ENCODE results near the gene CYP4F8.

Gene CYP4F8

GRCh38 chr19:15616627-15617270 is 1.7 kb downstream of the CYP4F8 start:
- FAIRE-seq, result no peak

- no peak for FAIRE-seq
These were observed 3.3 kb downstream of the CYP4F8 start for GRCh38 chr19:15618321-15618720.

GRCh38 chr19:15621801-15622200 is 6.8 kb downstream of the CYP4F8 start:
- FAIRE-seq, result no peak

DNA sequence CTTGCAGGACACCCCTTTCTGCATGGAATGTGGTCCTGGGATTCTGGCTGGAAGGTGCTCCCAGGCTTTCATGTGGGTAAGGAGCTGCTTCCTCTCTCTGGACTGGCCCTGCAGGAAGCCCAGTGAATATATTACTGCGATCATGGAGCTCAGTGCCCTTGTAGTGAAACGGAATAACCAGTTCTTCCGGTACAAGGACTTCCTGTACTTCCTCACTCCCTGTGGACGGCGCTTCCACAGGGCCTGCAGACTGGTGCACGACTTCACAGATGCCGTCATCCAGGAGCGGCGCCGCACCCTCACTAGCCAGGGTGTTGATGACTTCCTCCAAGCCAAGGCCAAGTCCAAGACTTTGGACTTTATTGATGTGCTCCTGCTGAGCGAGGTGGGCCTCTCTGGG is 8.0 kb downstream of the CYP4F8 start:
- no peak for FAIRE-seq

- FAIRE-seq, result no peak
These were observed 8.8 kb downstream of the CYP4F8 start for GRCh38 chr19:15623711-15624318.

GRCh38 chr19:15628236-15629002 is 13.4 kb downstream of the CYP4F8 start:
- FAIRE-seq, result no peak

- no peak for FAIRE-seq
These were observed 14.2 kb downstream of the CYP4F8 start for GRCh38 chr19:15629003-15629880.

DNA sequence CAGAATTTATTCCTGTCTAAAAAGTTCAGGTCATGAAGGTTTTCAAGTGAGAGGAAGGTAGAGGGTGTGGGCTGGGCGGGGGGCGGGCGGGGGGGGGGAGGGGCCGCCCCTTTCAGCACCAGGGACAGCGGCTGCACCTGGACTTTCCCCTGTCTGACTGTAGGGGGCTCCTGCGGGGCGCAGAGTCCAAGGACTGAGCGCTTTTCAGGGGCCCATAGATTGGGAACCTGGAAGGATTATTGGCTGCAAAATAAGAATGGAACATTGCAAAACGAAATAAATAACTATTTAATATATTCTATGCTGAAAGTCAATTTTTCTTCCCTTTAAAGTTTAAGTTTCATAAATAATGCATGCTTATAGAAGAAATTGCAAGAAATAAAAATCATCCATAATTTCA is 16.8 kb downstream of the CYP4F8 start:
- no peak for FAIRE-seq

DNA sequence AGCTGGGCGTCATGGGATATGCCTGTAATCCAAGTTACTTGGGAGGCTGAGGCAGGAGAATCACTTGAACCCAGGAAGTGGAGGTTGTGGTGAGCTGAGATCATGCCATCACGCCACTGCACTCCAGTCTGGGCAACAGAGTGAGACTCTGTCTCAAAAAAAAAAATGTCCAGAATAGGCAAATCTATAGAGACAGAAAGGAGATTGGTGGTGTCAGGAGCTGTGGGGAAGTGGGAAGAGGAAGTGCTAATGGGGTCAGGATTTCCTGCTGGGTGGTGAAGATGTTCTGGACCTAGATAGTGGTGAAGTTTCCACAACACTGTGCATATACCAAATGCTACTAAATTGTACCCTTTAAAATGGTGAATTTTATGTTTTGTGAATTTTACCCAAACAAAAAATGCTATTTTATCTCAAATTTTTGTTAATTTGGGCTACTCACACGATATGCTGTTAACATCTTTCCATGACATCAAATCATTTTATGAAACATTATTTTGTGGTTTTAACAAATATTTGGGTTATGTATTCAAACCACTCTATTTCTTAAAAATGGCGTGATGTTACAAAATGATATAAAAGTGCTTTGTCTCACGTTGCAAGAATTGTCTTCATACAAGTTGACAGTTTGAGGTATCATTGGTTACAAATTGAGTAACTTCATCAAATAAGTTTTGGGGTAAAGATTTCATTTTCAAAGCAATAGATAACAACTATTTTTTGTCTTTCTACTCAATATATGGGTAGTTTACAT is 18.2 kb downstream of the CYP4F8 start:
- no peak for FAIRE-seq

DNA sequence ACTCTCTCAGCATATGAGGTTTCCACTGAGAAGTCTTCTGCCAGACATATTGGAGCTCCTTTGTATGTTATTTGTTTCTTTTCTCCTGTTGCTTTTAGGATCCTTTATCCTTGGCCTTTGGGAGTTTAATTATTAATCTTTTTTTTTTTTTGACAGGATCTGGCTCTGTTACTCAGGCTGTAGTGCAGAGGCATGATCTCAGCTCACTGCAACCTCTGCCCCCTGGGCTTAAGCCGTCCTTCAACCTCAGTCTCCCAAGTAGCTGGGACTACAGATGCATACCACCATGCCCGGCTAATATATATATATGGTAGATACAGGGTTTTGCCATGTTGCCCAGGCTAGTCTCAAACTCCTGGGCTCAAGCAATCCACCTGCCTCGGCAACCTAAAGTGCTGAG is 19.1 kb downstream of the CYP4F8 start:
- FAIRE-seq, result no peak

GRCh38 chr19:15635016-15635805 is 20.2 kb downstream of the CYP4F8 start:
- no peak for FAIRE-seq

DNA sequence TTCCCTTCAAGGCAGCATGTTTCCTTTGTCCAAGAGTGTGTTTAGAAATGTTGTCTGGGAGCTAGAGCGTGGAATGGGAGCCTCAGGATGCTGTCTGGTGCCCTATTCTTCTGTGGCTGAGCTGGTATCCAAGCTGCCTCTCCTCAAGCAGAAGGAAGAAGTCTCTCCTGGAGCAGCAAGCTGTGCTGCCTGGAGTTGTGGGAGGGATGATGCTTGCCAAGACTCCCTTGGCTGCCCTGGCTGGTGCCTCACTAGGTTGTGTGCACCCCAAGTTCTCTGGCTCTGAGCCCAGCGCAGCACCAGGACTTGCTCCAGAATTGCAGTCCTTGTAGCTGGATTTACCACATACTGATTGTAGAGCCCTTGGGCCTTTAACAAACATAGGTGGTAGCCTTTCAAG is 21.0 kb downstream of the CYP4F8 start:
- FAIRE-seq, result no peak

- FAIRE-seq, result no peak
These were observed 24.6 kb downstream of the CYP4F8 start for GRCh38 chr19:15639596-15639995.

GRCh38 chr19:15640294-15640903 is 25.4 kb downstream of the CYP4F8 start, which contains the start of gene CYP4F3:
Gene CYP4F3, plus strand, starts transcription at chr19:15640897. Its CDS starts 519 bp downstream, at chr19:15641416.
- no peak for FAIRE-seq

- no peak for FAIRE-seq
These were observed 26.0 kb downstream of the CYP4F8 start for GRCh38 chr19:15640904-15641597.

DNA sequence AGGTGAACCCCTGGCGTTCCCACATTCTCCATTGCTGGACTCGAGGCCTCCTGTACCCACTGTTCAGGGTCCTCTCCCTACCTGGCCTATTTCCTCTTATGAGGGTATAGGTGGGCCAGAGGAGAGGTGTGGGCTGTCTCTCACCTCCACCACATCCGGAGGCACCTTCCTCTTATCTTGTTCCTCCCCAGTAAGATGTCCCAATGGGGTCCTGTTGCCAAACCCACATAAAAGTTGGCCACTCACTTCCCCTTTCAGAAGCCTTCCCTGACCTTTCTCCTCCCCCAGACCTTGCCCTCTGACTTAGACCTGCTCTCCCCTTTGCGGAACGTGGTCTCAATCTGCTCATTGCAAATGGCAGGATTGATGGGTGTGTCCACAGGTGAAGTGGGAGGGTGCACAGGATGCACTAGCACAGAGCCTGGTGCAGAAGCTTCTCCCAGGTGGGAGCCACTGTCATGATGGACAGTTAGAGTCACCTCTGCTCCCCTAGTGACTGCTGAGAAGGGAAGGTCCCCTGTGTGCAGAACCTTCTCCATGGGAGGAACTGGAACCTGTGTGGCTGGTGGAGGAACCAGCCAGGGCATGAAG is 27.0 kb downstream of the CYP4F8 start:
- FAIRE-seq, result no peak

DNA sequence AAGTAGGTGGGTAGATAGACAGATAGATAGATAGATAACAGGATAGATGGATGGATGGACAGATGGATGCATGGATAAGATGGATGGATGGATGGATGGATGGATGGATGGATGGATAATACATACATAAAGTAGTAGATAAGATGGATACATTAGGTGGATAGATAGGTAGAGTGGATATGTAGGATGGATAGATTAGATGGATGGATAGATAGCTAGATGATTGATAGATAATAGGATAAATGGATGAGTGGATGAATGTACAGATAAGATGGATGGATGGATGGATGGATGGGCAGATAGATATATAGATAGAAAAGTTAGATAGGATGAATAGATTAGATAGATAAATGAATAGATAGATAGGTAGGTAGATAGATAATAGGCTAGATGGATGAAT is 27.8 kb downstream of the CYP4F8 start:
- no peak for FAIRE-seq

DNA sequence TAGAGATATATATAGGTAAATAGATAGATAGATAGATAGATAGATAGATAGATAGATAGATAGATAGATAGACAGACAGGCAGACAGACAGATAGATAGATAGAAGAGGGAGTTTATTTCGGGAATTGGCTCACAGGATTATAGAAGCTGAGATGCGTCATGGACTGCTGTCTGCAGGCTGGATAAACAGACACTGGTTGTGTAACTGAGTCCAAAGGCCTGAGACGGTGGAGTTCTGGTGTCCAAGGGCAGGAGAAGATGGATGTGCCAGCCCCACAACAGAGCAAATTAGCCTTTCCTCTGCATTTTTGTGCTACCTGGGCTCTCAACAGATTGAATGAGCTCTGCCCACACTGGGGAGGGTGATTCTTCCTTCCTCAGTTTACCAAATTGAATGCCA is 28.4 kb downstream of the CYP4F8 start:
- no peak for FAIRE-seq

DNA sequence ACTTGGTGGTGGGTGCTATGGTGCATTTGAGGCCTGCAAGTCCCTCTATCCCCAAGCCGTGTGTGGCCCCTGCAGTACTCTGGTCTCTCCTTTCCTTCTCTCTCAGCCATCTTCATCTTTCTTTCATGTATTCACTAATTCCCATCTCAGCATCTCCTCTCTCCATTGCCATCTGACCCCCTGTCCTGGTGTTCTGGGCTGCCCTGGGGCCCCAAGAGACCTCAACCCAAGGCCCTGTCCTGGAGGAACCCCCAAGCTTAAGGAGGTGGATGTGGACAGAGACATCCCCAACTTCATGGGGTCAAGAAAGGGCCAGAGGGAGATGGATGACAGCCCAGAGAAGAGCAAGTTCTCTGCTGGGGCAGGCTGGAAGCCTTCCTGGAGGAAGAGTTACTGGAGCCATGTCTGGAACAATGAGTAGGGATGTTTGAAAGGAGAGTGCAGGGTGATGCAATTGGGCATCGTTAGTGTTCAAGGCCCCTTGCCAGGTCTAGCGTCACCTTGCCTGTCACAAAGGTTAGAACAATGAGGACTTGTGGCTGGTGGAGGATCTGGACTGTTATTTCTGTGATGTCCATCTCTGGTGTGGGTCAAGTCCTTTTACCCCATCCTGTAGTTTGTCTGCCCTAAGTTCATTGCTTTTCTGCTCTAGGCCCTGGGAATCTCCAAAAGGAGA is 29.2 kb downstream of the CYP4F8 start:
- no peak for FAIRE-seq
